Neural cell (in vitro differentiated cells): Measurements from ENCODE around the gene CMTM7.

ENCODE experiments used
- EP300 ChIP-seq: fragments of 450-650 bp; conservative IDR thresholded peaks from 2 replicates; pipeline ENCODE4 v1.6.1; 2014; ENCODE audit warnings: antibody characterized with exemption, mild to moderate bottlenecking, moderate library complexity; ENCODE audit not compliant: poor library complexity, severe bottlenecking
- EZH2 ChIP-seq: fragments of 200-600, 300-800 bp; shearing (Covaris generic), sonication (generic); IDR thresholded peaks from 2 replicates; pipeline ENCODE4 v1.6.1; 2014; ENCODE audit warnings: antibody characterized with exemption, low read length, borderline replicate concordance, mild to moderate bottlenecking; ENCODE audit not compliant: insufficient read depth, poor library complexity, severe bottlenecking
- POLR2AphosphoS5 ChIP-seq: IDR thresholded peaks from 2 replicates; pipeline ENCODE4 v1.6.1; 2012

- no peak for TF ChIP-seq EZH2
- no peak for TF ChIP-seq EP300
- TF ChIP-seq POLR2AphosphoS5, result no peak
Measured at GRCh38 chr3:32422943-32423342, 31.3 kb downstream of the CMTM7 start.
